H9 (cell line): ENCODE data around the gene SIVA1. TPM values are rescaled to one million over a fixed set of nuclear protein-coding genes. Genes with fewer than 3 reads are reported as not detected.

Experiments used
- DNase-seq: peaks from one replicate; pipeline ENCODE4 v3.0.0-alpha.2; 2017
- H2AFZ ChIP-seq: one replicate; pipeline ENCODE4 v1.6.1; 2013; ENCODE audit warnings: mild to moderate bottlenecking, low read length, control low read depth, moderate library complexity
- H2AK5ac ChIP-seq: 2 replicates; pipeline ENCODE4 v1.6.1; 2013; ENCODE audit warnings: low read length, control low read depth, mixed read lengths; ENCODE audit not compliant: insufficient read length
- H2BK120ac ChIP-seq: one replicate; pipeline ENCODE4 v1.6.1; 2013; ENCODE audit warnings: low read depth, mild to moderate bottlenecking, low read length, control low read depth, inconsistent platforms; ENCODE audit not compliant: poor library complexity, severe bottlenecking
- H2BK12ac ChIP-seq: 2 replicates; pipeline ENCODE4 v1.6.1; 2013; ENCODE audit warnings: low read length, control low read depth, mixed read lengths, low read depth; ENCODE audit not compliant: insufficient read length
- H2BK15ac ChIP-seq: 2 replicates; pipeline ENCODE4 v1.6.1; 2013; ENCODE audit warnings: low read depth, low read length, control low read depth
- H2BK20ac ChIP-seq: one replicate; pipeline ENCODE4 v1.6.1; 2013; ENCODE audit warnings: low read depth, mild to moderate bottlenecking, low read length, control low read depth, inconsistent platforms; ENCODE audit not compliant: poor library complexity, severe bottlenecking
- H2BK5ac ChIP-seq: 2 replicates; pipeline ENCODE4 v1.6.1; 2013; ENCODE audit warnings: low read length, control low read depth, mixed read lengths; ENCODE audit not compliant: insufficient read length
- H3K14ac ChIP-seq: 2 replicates; pipeline ENCODE4 v1.6.1; 2013; ENCODE audit warnings: low read length, control low read depth; ENCODE audit not compliant: insufficient read depth
- H3K18ac ChIP-seq: 2 replicates; pipeline ENCODE4 v1.6.1; 2013; ENCODE audit warnings: low read depth, mild to moderate bottlenecking, mixed read lengths, low read length, control low read depth; ENCODE audit not compliant: insufficient read length
- H3K23ac ChIP-seq: 2 replicates; pipeline ENCODE4 v1.6.1; 2013; ENCODE audit warnings: low read length, control low read depth, mixed read lengths, low read depth; ENCODE audit not compliant: insufficient read length
- H3K23me2 ChIP-seq: 2 replicates; pipeline ENCODE4 v1.6.1; 2013; ENCODE audit warnings: low read depth, mild to moderate bottlenecking, mixed read lengths, low read length, control low read depth; ENCODE audit not compliant: insufficient read length, poor library complexity, severe bottlenecking
- H3K27ac ChIP-seq: 2 replicates; pipeline ENCODE4 v1.5.1; 2013; ENCODE audit warnings: low read length, control low read depth, mixed read lengths, low read depth; ENCODE audit not compliant: insufficient read length
- H3K27me3 ChIP-seq: 2 replicates; pipeline ENCODE4 v1.6.1; 2013; ENCODE audit warnings: low read length, control low read depth, inconsistent platforms; ENCODE audit not compliant: insufficient read depth
- H3K4ac ChIP-seq: 2 replicates; pipeline ENCODE4 v1.6.1; 2013; ENCODE audit warnings: low read depth, mild to moderate bottlenecking, control low read depth, inconsistent platforms, low read length, moderate library complexity
- H3K4me1 ChIP-seq: 2 replicates; pipeline ENCODE4 v1.6.1; 2013; ENCODE audit warnings: low read length, control low read depth, inconsistent platforms; ENCODE audit not compliant: insufficient read depth
- H3K4me2 ChIP-seq: 2 replicates; pipeline ENCODE4 v1.6.1; 2013; ENCODE audit warnings: low read length, control low read depth, mixed read lengths; ENCODE audit not compliant: insufficient read length, insufficient read depth
- H3K56ac ChIP-seq: 2 replicates; pipeline ENCODE4 v1.6.1; 2013; ENCODE audit warnings: low read depth, mild to moderate bottlenecking, mixed read lengths, low read length, control low read depth; ENCODE audit not compliant: insufficient read length
- H3K79me1 ChIP-seq: 2 replicates; pipeline ENCODE4 v1.6.1; 2013; ENCODE audit warnings: low read depth, mild to moderate bottlenecking, moderate library complexity, low read length, control low read depth, inconsistent platforms; ENCODE audit not compliant: insufficient read depth, poor library complexity, severe bottlenecking
- H3K79me2 ChIP-seq: 2 replicates; pipeline ENCODE4 v1.6.1; 2013; ENCODE audit warnings: low read length, control low read depth, inconsistent platforms; ENCODE audit not compliant: insufficient read depth
- H3K9ac ChIP-seq: 2 replicates; pipeline ENCODE4 v1.6.1; 2013; ENCODE audit warnings: low read length, control low read depth, mixed read lengths; ENCODE audit not compliant: insufficient read length; ENCODE audit errors: extremely low read depth
- H3K9me3 ChIP-seq: one replicate; pipeline ENCODE4 v1.6.1; 2013; ENCODE audit warnings: low read depth, low read length, inconsistent platforms; ENCODE audit not compliant: control insufficient read depth
- H3T11ph ChIP-seq: one replicate; pipeline ENCODE4 v1.6.1; 2013; ENCODE audit warnings: mild to moderate bottlenecking, low read length, control low read depth, inconsistent platforms
- H4K20me1 ChIP-seq: one replicate; pipeline ENCODE4 v1.6.1; 2013; ENCODE audit not compliant: control insufficient read depth, insufficient read length, insufficient read depth
- H4K5ac ChIP-seq: 2 replicates; pipeline ENCODE4 v1.6.1; 2013; ENCODE audit warnings: low read depth, mild to moderate bottlenecking, mixed read lengths, low read length, control low read depth; ENCODE audit not compliant: insufficient read length
- H4K8ac ChIP-seq: replicated peaks from 2 replicates; pipeline ENCODE4 v1.6.1; 2013; ENCODE audit warnings: low read length, control low read depth, mixed read lengths, low read depth; ENCODE audit not compliant: insufficient read length
- H4K91ac ChIP-seq: 2 replicates; pipeline ENCODE4 v1.6.1; 2013; ENCODE audit warnings: low read depth, mild to moderate bottlenecking, moderate library complexity, mixed read lengths, low read length, control low read depth; ENCODE audit not compliant: insufficient read length
- H3K27ac Mint-ChIP-seq, 3 experiments: 2 replicates in 2 of 3; 3 replicates in 1 of 3; pipeline ENCODE4 v1.8.0; 2020 to 2021; ENCODE audit warnings: mixed read lengths in 3 of 3, mild to moderate bottlenecking in 1 of 3, moderate library complexity in 1 of 3
- H3K27me3 Mint-ChIP-seq: 2 replicates; pipeline ENCODE4 v1.8.0; 2021; ENCODE audit warnings: low read depth, mild to moderate bottlenecking, moderate library complexity, mixed read lengths
- H3K36me3 Mint-ChIP-seq, 3 experiments: 2 replicates in 2 of 3; 3 replicates in 1 of 3; pipeline ENCODE4 v1.8.0; 2020 to 2021; ENCODE audit warnings: low read depth in 3 of 3, mixed read lengths in 3 of 3; ENCODE audit not compliant: insufficient read depth in 1 of 3
- H3K4me1 Mint-ChIP-seq, 2 experiments: 2 replicates each; pipeline ENCODE4 v1.8.0; 2020; ENCODE audit warnings: mixed read lengths in 2 of 2
- H3K4me3 Mint-ChIP-seq, 2 experiments: 2 replicates in 1 of 2; 3 replicates in 1 of 2; pipeline ENCODE4 v1.8.0; 2020 to 2021; ENCODE audit warnings: mild to moderate bottlenecking in 2 of 2, mixed read lengths in 2 of 2, moderate library complexity in 1 of 2
- H3K9me3 Mint-ChIP-seq, 2 experiments: 2 replicates in 1 of 2; 3 replicates in 1 of 2; pipeline ENCODE4 v1.8.0; 2020; ENCODE audit warnings: mild to moderate bottlenecking in 2 of 2, mixed read lengths in 2 of 2, moderate library complexity in 1 of 2
- CTCF ChIP-seq: fragments of 200-600 bp; sonication (generic); conservative IDR thresholded peaks from 3 replicates; pipeline ENCODE4 v1.8.0; 2021; ENCODE audit warnings: antibody characterized with exemption, mild to moderate bottlenecking
- WGBS: extraction: QIAGEN DNeasy Blood & Tissue Kit; methylation state at CpG from one replicate; pipeline ENCODE4 v1.1.7; 2013; ENCODE audit warnings: missing lambda C conversion rate, low lambda C conversion rate, mixed read lengths; ENCODE audit not compliant: insufficient read length; ENCODE audit errors: extremely low coverage; 5-methylcytosine and 5-hydroxymethylcytosine counted together
- total RNA-seq: library from RNA; stranded (reverse); gene quantifications from 2 replicates; pipeline ENCODE4 v1.2.1, GENCODE V29; 2021

Gene SIVA1
- total RNA-seq, 1 experiment from 2014 or later, result 125 TPM

GRCh38 chr14:104802394-104803184 is 49.6 kb downstream of the SIVA1 start:
- no peak overlapping the region for H2AK5ac ChIP-seq
- H2BK20ac ChIP-seq, result no peak overlapping the region
- H2BK12ac ChIP-seq, result no peak overlapping the region
- H2BK15ac ChIP-seq, result no peak overlapping the region
- no peak for TF ChIP-seq CTCF
- H3K14ac ChIP-seq, result no peak overlapping the region
- H3K27ac Mint-ChIP-seq, result peak overlapping the region in 1 of 3 experiments; percentile 67; a peak in 1 of 7 replicates
- H4K91ac ChIP-seq, result no peak overlapping the region
- H4K20me1 ChIP-seq, result no peaks in the 10 kb centered on the region
- no peak overlapping the region for H3K4ac ChIP-seq
- no peak overlapping the region for H3K23ac ChIP-seq
- H4K5ac ChIP-seq, result no peak overlapping the region
- no peaks in the 10 kb centered on the region for H3K79me2 ChIP-seq
- H3K23me2 ChIP-seq, result peaks cover 13% of the 10 kb centered on the region
- DNase-seq, result no peak
- H3K27me3 Mint-ChIP-seq, result peaks cover 65% of the 10 kb centered on the region
- H3K9me3 Mint-ChIP-seq, result peaks cover 4 to 5% of the 10 kb centered on the region in 2 experiments
- H3K4me3 Mint-ChIP-seq, result peak overlapping the region; percentile 25 to 60; a peak in 3 of 5 replicates
- H3K56ac ChIP-seq, result no peak overlapping the region
- H3K9me3 ChIP-seq, result no peaks in the 10 kb centered on the region
- H3K4me1 ChIP-seq, result no peaks in the 10 kb centered on the region; the same call in 1 of the 2 replicates
- no peak overlapping the region for H2BK5ac ChIP-seq
- H3K79me1 ChIP-seq, result no peaks in the 10 kb centered on the region
- no peak overlapping the region for H2BK120ac ChIP-seq
- no peak overlapping the region for H2AFZ ChIP-seq
- no CpG with 5 or more reads among the region's 20 CpGs for WGBS
- H3K4me1 Mint-ChIP-seq, result peaks cover 13 to 24% of the 10 kb centered on the region in 2 experiments
- H3K18ac ChIP-seq, result no peak overlapping the region
- H3T11ph ChIP-seq, result no peak overlapping the region
- H3K27ac ChIP-seq, result no peak overlapping the region
- H3K27me3 ChIP-seq, result peaks cover 20% of the 10 kb centered on the region; the same call in 1 of the 2 replicates
- no peak overlapping the region for H3K9ac ChIP-seq
- peaks cover 0 to 4% (median 0%) of the 10 kb centered on the region in 3 experiments; a peak in 3 of 7 replicates for H3K36me3 Mint-ChIP-seq
- no peak overlapping the region for H3K4me2 ChIP-seq
- H4K8ac ChIP-seq, result no peak overlapping the region
